NCI-H1048 (cell line): ENCODE data around the gene CAPN12.

Experiments used
- DNase-seq: peaks from one replicate; lab custom pipeline; 2025; lab: John Stamatoyannopoulos, UW

Gene CAPN12

DNA sequence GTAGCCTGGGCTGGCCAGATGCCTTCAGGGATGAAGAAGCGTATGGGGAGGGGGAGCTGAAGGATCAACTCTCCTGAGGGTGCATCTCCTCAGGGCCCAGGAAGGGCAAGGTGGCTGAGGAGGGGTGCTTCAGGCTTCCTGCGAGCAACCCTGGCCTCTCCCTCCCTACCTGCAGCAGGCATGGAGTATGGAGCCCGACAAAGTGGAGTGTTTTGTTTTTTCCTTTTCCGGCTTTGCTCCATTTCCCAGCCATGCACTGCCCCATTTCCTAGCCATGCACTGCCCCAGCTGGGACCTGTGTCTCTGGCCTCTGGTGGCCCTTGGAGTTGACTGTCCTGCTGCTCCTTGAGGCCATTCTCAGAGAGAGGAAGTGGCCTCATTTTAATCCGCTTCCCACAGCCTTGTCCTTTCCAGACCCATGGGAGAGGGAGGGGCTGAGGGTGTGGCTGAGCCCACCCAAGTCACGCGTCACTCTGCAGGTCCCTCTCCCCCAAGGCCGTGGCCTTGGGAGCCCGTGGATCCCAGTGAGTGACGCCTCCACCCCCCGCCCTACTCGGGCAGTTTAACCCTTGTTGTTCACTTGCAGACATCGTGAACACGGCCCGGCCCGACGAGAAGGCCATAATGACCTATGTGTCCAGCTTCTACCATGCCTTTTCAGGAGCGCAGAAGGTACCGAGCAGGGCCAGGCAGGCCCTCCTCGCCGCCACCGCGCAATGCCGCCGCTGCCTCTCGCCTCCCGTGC lies 34.4 kb downstream of the CAPN12 start:
- DNase-seq: no peak

DNA sequence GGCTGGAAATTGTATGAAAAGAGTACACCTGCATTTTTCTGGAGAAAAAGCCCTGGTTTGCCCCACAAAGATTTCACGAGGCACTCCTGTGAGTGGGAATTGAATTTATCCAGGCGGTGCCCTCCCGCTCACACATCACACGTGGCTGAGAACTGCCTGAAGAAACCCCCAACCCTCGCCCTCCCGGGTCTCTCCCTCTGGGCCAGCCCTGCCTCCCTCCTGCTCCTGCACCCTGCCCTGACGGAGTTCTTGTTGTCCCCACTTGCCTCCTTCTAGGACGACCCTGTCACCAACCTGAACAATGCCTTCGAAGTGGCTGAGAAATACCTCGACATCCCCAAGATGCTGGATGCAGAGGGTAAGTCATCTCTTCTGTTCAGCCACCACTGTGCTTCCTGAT lies 35.2 kb downstream of the CAPN12 start:
- DNase-seq: no peak

DNA sequence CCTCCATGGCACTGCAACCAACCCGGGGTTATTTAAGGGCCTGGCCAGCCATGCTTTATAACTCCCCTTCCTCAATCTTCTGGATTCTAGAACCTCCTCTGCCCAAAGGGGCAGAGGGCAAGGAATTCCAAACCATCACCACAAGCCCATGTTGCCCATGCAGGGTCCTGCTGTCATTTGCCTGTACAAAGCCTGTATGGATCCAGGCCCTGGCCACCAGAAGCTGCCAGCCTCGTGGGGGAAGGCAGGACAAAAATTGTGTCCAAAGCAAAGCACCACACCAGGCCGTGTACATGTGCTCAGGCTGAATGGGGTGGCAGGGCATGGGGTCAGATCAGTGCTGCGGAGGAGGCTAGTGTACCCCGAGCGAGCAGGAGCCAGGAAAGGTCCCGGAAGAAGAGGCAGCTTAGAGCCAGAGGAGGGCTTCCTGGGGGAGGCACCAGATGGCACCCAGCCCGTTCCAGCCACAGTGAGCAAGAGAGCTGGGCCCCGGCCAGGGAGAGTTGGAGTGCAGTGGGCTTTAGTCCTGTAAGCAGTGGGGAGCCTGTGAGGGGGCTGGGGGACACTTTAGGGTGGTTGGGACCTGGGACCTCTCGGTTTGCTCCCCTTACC lies 35.8 kb downstream of the CAPN12 start:
- no peak for DNase-seq

DNA sequence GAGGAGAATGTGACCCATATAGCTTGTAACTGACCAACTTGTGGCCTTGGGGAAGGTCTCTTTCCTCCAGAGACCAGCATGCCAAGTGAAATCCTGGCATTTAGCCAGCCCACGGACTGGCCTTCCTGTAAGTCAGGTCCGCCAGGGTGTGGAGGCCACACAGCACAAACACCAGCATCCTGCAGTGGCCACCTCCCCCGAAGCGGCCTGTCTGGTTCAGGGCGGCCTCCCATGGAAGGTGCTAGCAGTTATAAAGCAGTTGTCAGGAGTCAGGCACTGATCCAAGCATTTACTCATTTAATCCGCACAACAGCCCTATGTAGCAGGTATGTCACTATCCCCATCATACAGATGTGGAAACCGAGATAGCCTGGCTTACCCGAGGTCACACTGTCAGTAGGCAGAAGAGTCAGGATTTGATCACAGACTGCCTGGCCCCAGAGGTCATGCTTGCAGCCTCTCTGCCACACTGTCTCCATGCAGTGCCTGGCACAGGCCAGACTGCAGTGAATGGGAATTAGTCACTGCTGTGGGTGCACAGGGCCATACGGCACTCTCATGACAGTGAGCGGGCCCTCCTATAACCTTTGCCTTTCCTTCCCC lies 36.7 kb downstream of the CAPN12 start:
- no peak for DNase-seq

DNA sequence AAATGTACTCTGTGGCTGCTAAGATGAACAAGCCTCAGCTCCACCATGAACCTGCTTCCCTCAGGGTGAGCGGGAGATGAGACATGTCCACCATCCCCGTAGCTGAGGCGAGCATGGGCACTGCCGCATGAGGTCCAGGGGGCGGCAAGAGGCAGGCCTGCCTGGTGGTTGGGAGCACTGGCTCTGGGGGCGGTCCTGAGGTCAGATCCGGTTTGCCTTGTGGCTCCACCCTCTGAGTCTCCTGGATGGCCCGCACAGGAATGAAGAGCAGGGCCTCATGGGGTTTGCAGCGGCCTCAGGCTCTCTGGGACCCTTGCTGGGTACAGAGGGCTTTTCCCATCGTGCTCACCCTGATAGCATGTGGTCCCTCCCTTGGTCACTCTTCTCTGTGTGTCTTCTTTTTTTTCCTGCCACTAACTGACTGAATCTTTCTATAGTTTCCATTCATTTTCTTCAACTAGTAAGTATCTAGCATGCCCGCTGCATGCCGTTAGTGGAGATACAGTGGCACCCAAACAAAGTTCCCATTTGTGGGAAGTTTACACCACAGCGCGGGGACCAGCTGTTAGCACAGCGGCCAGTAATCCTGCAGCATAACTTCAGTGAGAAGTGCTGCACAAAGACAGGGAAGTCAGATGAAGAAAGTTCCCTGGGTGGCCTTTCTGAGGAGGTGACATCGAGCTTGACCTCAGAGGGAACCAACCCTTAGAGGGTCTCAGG lies 37.3 kb downstream of the CAPN12 start:
- DNase-seq: no peak

DNA sequence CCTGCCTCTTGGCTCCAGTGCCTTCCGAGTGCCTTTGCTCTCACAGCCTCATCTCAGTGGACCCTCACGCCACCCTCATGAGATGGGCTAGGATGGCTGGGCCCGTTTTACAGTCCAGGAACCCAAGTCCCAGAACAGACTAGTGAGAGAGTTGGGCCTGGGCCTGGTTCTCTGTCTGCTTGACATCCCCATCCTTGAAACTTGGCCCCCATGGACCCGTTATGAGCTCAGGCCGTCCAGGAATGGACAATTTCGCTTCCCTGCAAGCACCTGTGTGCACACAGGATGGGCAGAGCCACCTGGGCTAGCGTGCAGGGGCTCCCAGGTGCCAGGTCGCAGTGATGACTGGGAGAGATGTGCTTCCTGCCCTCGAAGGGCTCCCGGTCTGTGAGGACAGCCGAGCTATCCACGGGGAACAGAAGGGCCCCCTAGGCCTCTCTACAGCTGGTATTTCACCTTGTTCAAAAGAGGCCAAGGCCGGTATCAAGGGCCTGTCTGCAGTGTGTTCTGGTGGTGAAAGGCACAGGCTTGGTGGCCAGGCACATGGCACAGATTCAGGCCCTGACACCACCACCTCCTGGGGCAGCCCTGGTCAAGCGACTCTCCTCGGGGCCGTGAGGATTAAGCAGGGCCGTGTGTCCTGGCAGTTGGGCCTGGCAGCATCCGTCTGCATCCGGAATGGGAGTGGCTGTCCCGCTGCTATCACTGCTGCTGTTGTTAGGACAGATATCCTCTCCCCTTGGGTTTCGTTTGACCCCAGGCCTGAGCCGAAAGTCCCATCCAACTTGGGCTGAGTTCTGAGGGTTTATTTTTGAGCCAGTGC lies 38.9 kb downstream of the CAPN12 start:
- no peak for DNase-seq

DNA sequence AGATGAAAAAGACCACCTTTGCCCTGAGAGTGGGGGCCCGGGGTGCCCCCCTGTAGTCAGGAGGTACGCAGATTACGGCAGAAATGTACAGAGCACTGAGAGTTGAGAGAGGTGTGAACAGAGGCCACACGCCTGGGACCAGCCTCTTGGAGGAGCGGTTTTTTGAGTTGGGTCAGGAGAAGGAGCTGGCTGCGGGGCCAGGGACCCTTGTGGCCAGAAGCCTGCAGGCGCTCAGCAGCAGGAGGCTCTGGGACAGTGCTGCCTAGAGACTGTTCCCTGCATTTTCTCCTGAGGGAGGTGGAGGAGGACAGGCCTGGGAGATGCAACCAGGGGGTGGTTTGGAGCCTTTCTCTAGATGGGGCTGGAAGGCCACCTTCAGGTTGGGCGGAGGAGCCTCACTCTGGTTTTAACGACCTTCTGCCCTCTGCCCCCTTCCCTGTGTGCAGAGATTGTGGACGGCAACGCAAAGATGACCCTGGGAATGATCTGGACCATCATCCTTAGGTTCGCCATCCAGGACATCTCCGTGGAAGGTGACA lies 39.7 kb downstream of the CAPN12 start:
- no peak for DNase-seq

DNA sequence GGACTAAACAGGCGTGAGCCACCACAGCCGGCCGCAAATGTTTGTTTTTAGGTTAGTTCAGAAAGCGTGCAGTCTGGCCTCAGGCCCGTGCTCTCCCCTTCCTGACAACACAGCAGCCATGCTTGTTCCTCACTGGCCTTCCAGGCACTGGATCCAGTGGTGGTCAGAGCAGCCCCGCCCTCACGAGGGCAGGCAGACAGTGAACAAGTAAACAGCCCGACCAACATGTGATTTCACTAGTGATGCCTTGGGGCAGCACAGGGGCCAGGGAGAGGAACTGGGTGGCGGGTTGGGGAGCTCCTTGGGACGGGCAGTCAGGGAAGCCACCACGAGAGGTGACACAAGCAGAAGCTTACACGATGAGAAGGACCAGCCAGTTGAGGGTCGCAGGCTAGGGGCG lies 40.8 kb downstream of the CAPN12 start:
- DNase-seq: no peak

DNA sequence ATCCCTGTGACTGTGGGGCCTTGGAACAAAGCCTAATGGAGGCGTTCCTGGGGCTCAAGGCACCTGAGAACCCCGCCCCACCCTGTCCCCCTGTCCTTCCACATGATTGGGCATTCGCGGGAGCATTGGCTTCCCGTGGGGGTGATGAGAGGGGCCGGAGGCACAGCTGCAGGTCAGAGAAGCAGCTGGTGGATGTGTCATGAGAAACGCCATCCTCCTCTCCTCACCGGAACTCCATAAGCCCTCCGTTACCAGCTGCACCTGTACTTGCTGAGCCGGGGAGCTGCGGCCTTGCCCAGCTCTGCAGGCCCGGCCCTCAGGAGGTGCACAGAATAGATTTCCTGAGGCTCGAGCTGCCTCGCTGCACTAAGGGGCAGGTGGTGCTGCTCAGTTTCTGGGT lies 42.0 kb downstream of the CAPN12 start:
- no peak for DNase-seq

DNA sequence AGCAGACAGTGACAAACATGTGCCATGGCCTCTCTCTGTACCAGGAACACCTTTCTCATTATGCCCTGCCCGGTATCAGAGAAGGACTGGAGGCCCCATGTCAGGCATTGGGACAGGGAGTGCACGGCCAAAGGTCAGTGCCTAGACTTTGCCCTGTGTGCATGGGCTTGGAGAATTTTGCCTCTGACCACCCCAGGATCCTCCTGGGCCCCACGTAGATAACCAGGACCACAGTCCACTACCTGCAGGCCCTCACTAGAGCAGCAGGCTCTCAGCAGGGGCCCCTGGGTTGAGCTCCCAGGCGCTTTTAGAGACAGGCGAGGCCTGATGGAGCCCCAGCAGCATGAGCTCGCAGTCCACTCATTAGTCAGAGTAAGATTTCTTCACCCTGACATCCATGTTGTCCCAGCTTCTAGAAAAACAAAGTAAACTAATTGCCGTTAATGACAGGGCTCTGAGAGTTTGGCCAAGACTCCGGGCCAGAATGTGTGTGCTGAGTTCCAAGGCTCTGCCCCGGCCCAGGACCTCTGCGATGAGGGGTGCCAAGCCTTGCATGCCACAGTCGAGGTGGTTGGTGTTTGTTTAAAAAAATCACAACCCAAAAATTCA lies 42.7 kb downstream of the CAPN12 start:
- no peak for DNase-seq

DNA sequence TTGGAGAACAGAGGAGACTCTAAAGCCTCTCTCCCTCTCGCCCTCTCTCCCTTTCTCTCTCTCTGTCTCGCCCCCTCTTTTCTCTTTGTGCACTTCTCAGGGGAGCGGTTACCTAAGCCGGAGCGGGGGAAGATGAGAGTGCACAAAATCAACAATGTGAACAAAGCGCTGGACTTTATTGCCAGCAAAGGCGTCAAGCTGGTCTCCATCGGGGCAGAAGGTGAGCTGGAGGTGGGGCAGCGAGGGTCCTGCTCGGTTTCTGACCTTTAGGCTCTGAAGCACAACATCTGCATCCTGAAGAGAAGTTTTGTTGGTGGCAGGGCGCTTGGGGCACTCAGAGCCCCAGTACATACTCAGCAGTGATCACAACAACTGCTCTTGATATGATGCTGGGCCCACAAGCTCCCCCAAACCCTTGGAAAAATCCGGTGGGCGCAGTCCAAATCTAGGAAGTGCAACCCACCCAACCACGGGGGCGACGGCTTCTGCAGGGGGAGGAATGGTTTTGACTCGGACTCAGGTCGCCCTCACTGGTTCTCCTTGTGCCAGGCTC lies 43.3 kb downstream of the CAPN12 start:
- no peak for DNase-seq

DNA sequence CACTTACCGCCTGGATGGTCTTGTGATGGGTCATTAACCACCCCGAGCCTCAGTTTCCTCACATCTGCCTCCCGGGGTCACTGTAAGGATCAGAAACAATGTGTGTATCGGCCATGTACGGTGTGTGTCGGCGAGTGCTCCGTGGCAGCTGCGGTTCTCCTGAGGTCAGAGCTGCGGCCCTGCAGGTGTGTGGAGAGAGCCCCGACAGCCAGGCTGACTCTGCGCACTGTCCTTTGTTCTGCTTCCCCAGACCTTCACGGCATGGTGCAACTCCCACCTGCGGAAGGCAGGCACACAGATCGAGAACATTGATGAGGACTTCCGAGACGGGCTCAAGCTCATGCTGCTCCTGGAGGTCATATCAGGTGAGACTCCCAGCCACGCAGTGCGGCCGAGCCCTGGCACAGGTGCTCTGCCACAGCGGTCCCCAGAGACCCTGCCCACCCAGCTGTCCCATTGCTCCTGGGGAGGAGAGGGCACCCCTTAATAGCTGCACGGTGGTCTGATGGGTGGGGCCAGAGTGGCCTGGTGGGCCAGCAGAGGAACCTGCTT lies 43.8 kb downstream of the CAPN12 start:
- DNase-seq: no peak

DNA sequence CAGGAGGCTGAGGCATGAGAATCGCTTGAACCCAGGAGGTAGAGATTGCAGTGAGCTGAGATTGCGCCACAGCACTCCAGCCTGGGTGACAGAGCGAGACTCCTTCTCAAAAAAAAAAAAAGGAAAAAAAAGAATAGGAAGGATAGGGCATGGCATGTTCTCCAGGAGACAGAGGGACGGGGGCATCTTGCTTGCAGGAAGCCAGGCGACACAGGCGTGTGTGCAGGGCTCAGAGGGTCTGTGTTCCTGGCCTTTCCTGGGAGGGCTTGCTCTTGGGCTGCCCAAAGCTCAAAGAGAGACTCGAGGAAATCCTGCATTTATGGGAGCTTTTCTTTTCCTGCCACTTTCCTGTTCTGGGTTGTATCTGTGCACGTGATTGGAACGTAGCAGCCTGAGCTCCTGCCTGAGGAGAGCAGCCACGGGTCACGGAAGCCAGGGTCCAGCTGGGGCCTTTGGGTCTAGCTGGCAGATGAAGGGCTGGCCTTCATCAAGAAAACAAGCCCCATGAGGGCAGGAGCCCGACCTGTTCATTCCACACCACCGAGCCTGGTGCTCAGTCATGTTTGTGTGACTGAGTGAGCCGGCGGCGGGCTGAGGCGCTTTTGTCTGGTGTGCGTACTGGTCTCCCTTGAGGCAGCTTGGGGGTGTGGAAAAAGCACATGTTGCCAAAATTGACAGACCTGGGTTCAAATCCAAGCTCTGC lies 44.5 kb downstream of the CAPN12 start:
- no peak for DNase-seq

DNA sequence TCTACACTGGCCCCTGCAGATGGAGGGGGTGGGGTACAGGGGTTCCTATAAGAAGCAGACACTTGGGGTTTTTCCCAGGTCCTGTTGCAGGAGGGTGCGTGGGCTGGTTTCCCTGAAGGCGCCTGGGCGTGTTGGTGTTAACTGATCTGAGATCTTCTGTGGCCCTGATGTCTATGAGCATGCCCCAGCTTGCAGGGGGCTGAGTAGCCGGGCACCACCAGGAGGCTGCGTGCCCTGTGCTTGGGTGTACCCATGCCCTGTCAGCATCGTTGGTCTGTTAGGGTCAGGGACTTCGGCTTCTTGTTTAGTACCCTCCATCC lies 45.3 kb downstream of the CAPN12 start:
- DNase-seq: no peak

DNA sequence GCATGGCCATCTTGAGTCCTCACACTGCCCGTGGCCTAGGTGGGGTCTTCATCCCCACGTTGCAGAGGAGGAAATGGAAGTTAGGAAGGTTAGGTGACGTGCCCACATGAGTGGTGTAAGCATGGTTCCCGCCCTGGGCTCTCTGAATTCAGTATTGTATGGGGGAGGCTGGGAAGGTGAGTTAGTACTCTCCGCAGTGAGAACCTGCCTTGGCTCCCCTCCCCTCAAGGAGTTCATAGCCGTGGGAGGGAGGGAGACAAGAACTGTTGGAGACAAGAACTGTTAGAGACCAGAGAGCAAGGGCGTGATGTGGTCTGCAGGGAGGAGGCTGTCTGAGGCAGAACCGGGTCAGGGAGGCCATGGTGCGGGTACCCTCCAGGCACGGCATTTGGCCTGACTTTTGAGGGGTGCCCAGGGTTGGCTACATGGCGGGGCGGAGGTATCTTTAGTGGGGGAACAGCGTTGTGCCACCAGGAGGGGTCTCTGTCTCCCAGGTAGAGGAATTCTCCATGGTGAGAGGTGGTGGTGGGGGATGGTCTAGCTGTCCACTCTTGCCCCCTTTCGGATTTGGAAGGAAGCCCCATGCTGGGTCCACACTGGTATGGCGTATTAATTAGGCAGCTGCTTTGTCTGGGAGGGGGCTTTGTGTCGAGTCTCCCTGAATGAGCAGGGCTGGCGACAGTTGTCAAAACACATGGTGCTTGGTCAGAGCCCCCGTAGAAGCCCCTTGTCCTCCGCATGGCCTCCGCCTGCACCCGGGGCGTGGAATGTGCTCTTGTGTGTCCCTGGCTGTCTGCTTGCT lies 45.8 kb downstream of the CAPN12 start:
- no peak for DNase-seq

DNA sequence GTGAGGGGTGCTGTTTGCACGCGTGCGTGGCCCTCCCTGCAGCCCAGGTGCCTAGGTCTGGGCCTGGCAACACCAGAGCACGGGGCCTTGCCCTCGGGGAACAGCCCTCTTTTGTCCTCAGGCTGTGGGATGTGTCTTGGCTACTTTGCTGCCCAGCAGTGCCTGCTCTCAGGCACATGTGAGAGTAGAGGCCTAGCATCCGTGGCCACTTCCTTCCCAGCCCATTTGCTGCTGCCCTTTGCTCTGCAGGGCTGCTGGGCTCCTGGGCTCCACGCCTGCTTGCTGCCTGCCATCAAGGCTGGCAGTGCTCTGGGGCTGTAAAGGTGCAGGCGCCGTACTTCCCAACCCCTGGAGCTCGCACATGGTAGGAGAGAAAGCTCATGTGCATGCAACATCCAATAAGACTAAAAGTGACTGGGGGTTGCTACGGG lies 46.6 kb downstream of the CAPN12 start:
- DNase-seq: no peak

DNA sequence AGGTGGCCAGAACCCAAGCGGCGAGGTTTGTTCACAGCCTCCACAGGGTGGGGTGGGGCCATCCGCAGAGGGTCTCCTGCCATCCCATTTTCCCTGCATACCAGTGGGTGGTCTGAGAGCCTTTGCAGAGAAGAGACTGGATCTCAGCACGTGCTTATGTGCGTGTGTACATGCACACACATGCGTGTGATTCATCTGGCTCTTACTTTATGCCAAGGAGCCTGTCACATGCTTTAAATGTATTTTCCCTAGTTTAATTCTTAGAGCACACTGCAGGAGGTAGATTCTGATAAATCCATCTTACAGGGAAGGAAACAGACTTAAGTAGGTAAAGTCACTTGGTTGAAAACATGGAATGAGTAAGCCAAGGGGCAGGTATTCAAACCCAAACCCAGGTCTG lies 47.1 kb downstream of the CAPN12 start:
- DNase-seq: no peak

DNA sequence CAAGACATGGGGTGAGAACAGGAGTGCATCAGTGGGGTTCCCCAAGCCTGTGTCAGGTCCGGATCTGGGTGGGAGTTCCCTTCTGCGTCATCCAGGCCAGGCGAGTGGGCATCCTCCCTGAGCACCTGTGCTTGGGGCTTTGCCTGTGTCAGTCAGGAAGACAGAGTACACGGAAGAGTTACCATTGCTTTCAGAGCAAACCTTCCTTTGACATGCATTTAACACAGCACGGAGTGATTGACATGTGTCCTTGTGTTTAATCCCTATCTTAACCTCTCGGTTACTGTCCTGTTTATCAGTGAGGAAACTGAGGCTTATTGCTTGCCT lies 47.6 kb downstream of the CAPN12 start:
- no peak for DNase-seq
